GM19468 (cell line): ENCODE data around the gene TOR2A.
"Not testable (repeated sequence)": the region's sequence is repeated elsewhere in the genome, so short reads cannot be mapped to it uniquely, and the experiment has no call there.

Experiments used
- ATAC-seq: cut with Tn5 transposase; IDR thresholded peaks from one replicate; pipeline ENCODE4 v1.9.1; 2021; ENCODE audit warnings: mild to moderate bottlenecking, moderate library complexity, moderate number of reproducible peaks; ENCODE audit not compliant: unreplicated experiment; ENCODE audit errors: extremely low read depth

The TOR2A gene

GRCh38 chr9:127769929-127770582 lies 35.0 kb upstream of the TOR2A start:
- no peak for ATAC-seq

GRCh38 chr9:127769101-127769500 lies 34.0 kb upstream of the TOR2A start:
- ATAC-seq, result no peak

- ATAC-seq, result no peak
Measured at GRCh38 chr9:127768698-127769097, 33.6 kb upstream of the TOR2A start.

- ATAC-seq, result no peak
Measured at GRCh38 chr9:127767909-127768331, 32.8 kb upstream of the TOR2A start.

- ATAC-seq, result no peak
Measured at GRCh38 chr9:127767410-127767809, 32.3 kb upstream of the TOR2A start.

- no peak for ATAC-seq
Measured at GRCh38 chr9:127765418-127765817, 30.3 kb upstream of the TOR2A start.

- no peak for ATAC-seq
Measured at GRCh38 chr9:127763918-127764384, 28.9 kb upstream of the TOR2A start.

GRCh38 chr9:127762111-127762676 lies 27.1 kb upstream of the TOR2A start:
- no peak for ATAC-seq

GRCh38 chr9:127761491-127761956 lies 26.4 kb upstream of the TOR2A start:
- ATAC-seq, result no peak

GRCh38 chr9:127761061-127761460 lies 26.0 kb upstream of the TOR2A start:
- ATAC-seq, result no peak

- ATAC-seq, result no peak
Measured at GRCh38 chr9:127758843-127759242, 23.7 kb upstream of the TOR2A start.

- not testable (repeated sequence) for ATAC-seq
Measured at GRCh38 chr9:127756776-127757175, 21.7 kb upstream of the TOR2A start.

- no peak for ATAC-seq
Measured at GRCh38 chr9:127756233-127756632, 21.1 kb upstream of the TOR2A start.

GRCh38 chr9:127755061-127756060 lies 20.3 kb upstream of the TOR2A start:
- ATAC-seq, result no peak

GRCh38 chr9:127754099-127755060 lies 19.3 kb upstream of the TOR2A start:
- ATAC-seq, result no peak

GRCh38 chr9:127753622-127754021 lies 18.5 kb upstream of the TOR2A start:
- ATAC-seq, result no peak

GRCh38 chr9:127753148-127753547 lies 18.1 kb upstream of the TOR2A start:
- no peak for ATAC-seq

GRCh38 chr9:127751269-127752054 lies 16.4 kb upstream of the TOR2A start:
- ATAC-seq, result no peak
